ENCODE measurements around the gene MYOF. TPM values are rescaled to one million over a fixed set of nuclear protein-coding genes. Genes with fewer than 3 reads are reported as not detected.

The MYOF gene
- total and polyA plus RNA-seq, 10 of the 15 experiments (the other 5 are each of a cell fraction or from before 2014, with no cell fraction given), result 0.02 to 0.59 (median 0.17) TPM

DNA sequence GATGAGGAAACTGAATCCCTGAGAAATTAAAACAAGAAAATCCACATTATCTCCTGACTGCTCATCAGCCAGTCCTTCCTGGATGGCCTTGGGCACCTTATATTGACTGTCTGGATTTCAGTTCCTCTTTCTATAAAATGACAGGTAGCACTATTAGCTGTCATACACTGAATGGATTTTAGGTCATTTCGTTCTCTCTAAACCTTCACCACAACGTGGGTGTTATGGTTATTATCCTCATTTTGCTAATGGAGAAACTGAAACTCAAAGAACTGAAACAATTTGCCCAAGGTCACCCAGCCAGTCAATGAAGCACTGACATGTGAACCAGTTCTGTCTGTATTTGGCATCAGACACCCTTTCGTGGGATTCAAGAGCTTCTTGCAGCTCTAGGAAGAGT is 214.6 kb downstream of the MYOF start (continued):
- TF ChIP-seq, protein P1, sequence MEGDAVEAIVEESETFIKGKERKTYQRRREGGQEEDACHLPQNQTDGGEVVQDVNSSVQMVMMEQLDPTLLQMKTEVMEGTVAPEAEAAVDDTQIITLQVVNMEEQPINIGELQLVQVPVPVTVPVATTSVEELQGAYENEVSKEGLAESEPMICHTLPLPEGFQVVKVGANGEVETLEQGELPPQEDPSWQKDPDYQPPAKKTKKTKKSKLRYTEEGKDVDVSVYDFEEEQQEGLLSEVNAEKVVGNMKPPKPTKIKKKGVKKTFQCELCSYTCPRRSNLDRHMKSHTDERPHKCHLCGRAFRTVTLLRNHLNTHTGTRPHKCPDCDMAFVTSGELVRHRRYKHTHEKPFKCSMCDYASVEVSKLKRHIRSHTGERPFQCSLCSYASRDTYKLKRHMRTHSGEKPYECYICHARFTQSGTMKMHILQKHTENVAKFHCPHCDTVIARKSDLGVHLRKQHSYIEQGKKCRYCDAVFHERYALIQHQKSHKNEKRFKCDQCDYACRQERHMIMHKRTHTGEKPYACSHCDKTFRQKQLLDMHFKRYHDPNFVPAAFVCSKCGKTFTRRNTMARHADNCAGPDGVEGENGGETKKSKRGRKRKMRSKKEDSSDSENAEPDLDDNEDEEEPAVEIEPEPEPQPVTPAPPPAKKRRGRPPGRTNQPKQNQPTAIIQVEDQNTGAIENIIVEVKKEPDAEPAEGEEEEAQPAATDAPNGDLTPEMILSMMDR (IDR thresholded peaks at IDR 0.05 in 2 of 3, conservative IDR thresholded peaks at IDR 0.05 in 1 of 3; ENCODE audit: control insufficient read depth in 2 of 3, extremely low read depth in 1 of 3, insufficient read depth in 1 of 3, low read depth in 3 of 3, low read length in 3 of 3), result no peak
- TF ChIP-seq CREB1 (IDR thresholded peaks at IDR 0.05; ENCODE audit: low read depth) (peak; percentile 44; the same call in 1 of the 2 replicates), ETV6 (conservative IDR thresholded peaks at IDR 0.05 in 1 of 2, IDR thresholded peaks at IDR 0.05 in 1 of 2; ENCODE audit: borderline replicate concordance in 1 of 2, low read depth in 1 of 2) (peak in 1 of 2 experiments; percentile 34; a peak in 1 of 4 replicates), ATF7 (IDR thresholded peaks at IDR 0.05; ENCODE audit: low read depth) (peak; percentile 78), CEBPB (IDR thresholded peaks at IDR 0.05; ENCODE audit: borderline replicate concordance in 1 of 2, low read depth in 2 of 2, low read length in 2 of 2) (peak in 1 of 2 experiments; percentile 86; a peak in 2 of 4 replicates), CHD1 (IDR thresholded peaks at IDR 0.05; ENCODE audit: low read depth, low read length) (no peak), TCF12 (IDR thresholded peaks at IDR 0.05; ENCODE audit: low read depth, low read length) (no peak), ZNF24 (IDR thresholded peaks at IDR 0.05) (no peak), RUNX3 (IDR thresholded peaks at IDR 0.05; ENCODE audit: low read length) (peak; percentile 99), ZSCAN29 (IDR thresholded peaks at IDR 0.05) (no peak)
- TF ChIP-seq, protein P2, sequence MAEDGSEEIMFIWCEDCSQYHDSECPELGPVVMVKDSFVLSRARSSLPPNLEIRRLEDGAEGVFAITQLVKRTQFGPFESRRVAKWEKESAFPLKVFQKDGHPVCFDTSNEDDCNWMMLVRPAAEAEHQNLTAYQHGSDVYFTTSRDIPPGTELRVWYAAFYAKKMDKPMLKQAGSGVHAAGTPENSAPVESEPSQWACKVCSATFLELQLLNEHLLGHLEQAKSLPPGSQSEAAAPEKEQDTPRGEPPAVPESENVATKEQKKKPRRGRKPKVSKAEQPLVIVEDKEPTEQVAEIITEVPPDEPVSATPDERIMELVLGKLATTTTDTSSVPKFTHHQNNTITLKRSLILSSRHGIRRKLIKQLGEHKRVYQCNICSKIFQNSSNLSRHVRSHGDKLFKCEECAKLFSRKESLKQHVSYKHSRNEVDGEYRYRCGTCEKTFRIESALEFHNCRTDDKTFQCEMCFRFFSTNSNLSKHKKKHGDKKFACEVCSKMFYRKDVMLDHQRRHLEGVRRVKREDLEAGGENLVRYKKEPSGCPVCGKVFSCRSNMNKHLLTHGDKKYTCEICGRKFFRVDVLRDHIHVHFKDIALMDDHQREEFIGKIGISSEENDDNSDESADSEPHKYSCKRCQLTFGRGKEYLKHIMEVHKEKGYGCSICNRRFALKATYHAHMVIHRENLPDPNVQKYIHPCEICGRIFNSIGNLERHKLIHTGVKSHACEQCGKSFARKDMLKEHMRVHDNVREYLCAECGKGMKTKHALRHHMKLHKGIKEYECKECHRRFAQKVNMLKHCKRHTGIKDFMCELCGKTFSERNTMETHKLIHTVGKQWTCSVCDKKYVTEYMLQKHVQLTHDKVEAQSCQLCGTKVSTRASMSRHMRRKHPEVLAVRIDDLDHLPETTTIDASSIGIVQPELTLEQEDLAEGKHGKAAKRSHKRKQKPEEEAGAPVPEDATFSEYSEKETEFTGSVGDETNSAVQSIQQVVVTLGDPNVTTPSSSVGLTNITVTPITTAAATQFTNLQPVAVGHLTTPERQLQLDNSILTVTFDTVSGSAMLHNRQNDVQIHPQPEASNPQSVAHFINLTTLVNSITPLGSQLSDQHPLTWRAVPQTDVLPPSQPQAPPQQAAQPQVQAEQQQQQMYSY (CRISPR knock-in tag; IDR thresholded peaks at IDR 0.05), result no peak
- TF ChIP-seq, protein P3, sequence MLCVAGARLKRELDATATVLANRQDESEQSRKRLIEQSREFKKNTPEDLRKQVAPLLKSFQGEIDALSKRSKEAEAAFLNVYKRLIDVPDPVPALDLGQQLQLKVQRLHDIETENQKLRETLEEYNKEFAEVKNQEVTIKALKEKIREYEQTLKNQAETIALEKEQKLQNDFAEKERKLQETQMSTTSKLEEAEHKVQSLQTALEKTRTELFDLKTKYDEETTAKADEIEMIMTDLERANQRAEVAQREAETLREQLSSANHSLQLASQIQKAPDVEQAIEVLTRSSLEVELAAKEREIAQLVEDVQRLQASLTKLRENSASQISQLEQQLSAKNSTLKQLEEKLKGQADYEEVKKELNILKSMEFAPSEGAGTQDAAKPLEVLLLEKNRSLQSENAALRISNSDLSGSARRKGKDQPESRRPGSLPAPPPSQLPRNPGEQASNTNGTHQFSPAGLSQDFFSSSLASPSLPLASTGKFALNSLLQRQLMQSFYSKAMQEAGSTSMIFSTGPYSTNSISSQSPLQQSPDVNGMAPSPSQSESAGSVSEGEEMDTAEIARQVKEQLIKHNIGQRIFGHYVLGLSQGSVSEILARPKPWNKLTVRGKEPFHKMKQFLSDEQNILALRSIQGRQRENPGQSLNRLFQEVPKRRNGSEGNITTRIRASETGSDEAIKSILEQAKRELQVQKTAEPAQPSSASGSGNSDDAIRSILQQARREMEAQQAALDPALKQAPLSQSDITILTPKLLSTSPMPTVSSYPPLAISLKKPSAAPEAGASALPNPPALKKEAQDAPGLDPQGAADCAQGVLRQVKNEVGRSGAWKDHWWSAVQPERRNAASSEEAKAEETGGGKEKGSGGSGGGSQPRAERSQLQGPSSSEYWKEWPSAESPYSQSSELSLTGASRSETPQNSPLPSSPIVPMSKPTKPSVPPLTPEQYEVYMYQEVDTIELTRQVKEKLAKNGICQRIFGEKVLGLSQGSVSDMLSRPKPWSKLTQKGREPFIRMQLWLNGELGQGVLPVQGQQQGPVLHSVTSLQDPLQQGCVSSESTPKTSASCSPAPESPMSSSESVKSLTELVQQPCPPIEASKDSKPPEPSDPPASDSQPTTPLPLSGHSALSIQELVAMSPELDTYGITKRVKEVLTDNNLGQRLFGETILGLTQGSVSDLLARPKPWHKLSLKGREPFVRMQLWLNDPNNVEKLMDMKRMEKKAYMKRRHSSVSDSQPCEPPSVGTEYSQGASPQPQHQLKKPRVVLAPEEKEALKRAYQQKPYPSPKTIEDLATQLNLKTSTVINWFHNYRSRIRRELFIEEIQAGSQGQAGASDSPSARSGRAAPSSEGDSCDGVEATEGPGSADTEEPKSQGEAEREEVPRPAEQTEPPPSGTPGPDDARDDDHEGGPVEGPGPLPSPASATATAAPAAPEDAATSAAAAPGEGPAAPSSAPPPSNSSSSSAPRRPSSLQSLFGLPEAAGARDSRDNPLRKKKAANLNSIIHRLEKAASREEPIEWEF (IDR thresholded peaks at IDR 0.05; ENCODE audit: insufficient replicate concordance, low read depth, low read length), result no peak
- TF ChIP-seq, protein P4, sequence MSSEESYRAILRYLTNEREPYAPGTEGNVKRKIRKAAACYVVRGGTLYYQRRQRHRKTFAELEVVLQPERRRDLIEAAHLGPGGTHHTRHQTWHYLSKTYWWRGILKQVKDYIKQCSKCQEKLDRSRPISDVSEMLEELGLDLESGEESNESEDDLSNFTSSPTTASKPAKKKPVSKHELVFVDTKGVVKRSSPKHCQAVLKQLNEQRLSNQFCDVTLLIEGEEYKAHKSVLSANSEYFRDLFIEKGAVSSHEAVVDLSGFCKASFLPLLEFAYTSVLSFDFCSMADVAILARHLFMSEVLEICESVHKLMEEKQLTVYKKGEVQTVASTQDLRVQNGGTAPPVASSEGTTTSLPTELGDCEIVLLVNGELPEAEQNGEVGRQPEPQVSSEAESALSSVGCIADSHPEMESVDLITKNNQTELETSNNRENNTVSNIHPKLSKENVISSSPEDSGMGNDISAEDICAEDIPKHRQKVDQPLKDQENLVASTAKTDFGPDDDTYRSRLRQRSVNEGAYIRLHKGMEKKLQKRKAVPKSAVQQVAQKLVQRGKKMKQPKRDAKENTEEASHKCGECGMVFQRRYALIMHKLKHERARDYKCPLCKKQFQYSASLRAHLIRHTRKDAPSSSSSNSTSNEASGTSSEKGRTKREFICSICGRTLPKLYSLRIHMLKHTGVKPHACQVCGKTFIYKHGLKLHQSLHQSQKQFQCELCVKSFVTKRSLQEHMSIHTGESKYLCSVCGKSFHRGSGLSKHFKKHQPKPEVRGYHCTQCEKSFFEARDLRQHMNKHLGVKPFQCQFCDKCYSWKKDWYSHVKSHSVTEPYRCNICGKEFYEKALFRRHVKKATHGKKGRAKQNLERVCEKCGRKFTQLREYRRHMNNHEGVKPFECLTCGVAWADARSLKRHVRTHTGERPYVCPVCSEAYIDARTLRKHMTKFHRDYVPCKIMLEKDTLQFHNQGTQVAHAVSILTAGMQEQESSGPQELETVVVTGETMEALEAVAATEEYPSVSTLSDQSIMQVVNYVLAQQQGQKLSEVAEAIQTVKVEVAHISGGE (CRISPR knock-in tag; IDR thresholded peaks at IDR 0.05), result no peak
- TF ChIP-seq, protein P5, sequence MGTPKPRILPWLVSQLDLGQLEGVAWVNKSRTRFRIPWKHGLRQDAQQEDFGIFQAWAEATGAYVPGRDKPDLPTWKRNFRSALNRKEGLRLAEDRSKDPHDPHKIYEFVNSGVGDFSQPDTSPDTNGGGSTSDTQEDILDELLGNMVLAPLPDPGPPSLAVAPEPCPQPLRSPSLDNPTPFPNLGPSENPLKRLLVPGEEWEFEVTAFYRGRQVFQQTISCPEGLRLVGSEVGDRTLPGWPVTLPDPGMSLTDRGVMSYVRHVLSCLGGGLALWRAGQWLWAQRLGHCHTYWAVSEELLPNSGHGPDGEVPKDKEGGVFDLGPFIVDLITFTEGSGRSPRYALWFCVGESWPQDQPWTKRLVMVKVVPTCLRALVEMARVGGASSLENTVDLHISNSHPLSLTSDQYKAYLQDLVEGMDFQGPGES (IDR thresholded peaks at IDR 0.05), result no peak

Measured in GM12878 (cell line).